ENCODE results near the gene IPO8. TPM values are rescaled to one million over a fixed set of nuclear protein-coding genes. Genes with fewer than 3 reads are reported as not detected.

Gene IPO8
- polyA plus RNA-seq (2014; cell fraction: cytosol; rRNA removed): 28.8 and 29.4 TPM in 2 replicates
- 32.7 and 38.5 TPM in 2 replicates for polyA plus RNA-seq (2014; cell fraction: nucleus; rRNA removed)

DNA sequence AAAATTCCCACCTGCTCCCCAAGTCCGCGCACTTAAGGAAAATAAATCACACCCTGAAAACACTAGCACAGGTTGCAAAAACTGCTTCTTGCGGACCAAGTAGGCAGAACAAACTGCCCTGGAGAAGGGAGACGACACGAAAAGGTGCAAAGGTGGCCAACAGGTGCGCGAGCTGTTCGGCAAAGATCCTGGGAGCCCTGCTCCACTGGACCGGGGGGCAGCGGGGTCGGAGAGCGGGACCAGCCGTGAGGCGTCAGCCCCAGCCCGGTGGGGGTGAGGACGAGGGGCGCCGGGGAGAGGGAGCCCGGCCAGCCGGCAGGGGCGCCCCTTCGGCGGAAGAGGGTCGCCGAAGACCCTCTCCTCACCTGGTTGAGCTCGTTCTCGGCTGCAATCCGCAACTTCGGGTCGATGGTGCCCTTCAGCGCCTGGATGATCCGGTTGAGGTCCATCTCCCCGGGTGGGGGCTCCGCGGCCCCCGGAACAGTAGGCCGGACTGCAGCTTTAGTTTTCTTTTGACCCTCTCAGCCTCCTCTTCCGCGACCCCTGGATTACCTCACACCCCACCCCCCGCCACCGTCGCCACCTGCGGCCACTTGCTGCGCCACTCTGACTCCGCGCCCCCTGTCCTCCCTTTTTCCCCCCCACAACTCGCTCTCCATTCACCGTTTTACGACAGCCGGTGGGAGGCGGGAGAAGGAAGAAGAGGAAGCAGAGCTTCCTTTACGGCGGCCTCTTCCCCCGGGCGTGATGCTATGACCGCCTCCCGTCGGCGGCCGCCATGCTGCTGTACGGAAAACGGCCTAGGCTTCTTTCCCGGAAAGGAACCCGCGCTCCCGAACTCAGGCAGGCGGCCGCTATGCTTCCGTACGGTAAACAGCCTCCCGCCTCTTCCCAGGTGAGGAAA, at the start of gene IPO8:
IPO8 (minus strand) TSS at position 671 of the 904 bp plus-strand sequence; CDS start at position 449, 222 bp downstream.
- peak; percentile 96 for DNase-seq (ENCODE audit: low spot score)

DNA sequence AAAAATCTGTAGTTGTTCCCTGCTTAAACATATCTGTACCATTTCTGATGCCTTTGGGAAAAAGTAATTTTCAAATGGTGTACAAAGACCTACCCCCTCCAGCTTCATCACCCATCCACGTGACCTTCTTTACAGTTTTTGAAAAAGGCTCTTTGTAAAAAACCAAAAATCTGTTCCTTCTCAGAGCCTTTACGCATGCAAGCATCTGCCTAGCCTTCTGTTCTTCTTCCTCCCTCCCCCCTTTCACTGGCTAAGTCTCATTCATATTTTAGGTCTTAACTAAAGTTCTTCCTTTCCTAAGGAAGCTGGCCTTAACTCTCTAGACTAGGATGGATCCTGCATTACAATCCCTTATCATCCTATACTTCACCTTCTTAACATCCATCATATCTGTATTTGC, 48.7 kb upstream of the IPO8 start:
- DNase-seq (ENCODE audit: low spot score): no peak

DNA sequence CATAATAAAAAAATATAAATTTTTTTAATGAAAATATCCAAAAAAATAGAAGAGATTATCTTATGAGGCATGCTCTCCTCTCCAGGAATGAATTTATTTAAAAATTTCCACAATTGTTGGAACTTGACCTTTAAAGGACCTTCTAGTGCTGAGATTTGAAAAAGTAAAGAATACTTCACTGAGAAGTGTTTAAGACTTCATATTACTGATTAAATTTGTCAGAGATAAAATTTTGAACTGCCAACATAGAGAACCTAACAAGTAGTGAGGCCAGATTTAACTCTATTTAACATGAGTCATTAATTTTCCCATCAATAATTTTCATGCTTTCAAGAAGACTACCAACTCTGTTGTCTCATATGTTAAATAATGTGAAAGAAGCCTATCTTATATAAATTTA, 44.6 kb upstream of the IPO8 start:
- no peak for DNase-seq (ENCODE audit: low spot score)

- DNase-seq (ENCODE audit: low spot score): no peak
These were observed 43.4 kb upstream of the IPO8 start for GRCh38 chr12:30739020-30739419.

DNA sequence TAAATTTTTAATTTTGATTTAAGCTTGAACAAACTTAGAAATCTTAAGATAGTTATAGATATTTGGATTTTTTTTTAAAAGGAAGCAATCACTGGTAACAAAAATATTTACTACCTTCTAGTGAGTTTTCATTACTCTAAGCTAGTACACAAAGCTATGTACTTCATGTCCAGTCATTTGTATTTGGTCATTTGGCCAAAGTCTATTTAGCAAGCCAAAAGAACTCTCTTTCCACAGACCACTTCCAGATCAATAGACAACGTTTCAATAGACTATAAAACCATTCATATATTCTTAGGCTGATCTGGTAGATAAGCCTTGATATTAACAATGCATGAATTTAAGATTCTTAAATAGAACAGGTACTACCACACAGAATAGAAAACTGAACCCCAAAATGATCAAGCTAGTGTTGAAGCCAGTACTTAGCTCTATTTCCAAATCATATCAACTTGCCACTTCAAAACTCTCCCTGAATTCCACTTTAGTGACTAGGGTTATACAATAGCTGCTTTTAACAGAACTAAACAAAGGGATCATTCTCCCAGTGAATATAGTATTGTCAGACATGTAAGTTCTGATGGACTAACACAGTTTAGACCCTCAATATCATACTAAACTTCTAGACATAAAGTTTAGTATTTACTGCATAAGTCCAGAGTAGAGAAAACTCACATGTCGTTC, 37.4 kb upstream of the IPO8 start:
- no peak for DNase-seq (ENCODE audit: low spot score)

GRCh38 chr12:30730011-30730410, 34.3 kb upstream of the IPO8 start:
- DNase-seq (ENCODE audit: low spot score): no peak

GRCh38 chr12:30729547-30729946, 33.9 kb upstream of the IPO8 start:
- no peak for DNase-seq (ENCODE audit: low spot score)

GRCh38 chr12:30726647-30727046, 31.0 kb upstream of the IPO8 start:
- DNase-seq (ENCODE audit: low spot score): no peak

DNA sequence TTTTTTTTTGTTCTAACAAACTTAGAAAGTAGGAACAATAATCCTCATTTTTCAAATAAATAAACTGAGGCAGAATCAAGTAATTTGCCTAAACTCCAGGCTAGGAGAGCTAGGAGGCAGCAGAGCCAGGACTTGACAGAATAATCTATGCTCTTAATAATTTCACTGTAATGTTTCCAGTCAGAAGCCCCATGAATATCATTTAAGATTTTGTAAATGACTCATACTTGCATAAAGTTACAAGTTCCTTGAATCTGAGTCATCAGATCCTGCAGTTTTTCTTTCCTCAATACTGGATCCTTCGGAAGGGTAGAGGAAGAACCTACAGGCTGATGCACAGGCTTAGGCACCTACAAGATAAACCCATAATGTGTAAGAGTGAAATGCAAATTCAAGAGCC, 30.1 kb upstream of the IPO8 start:
- DNase-seq (ENCODE audit: low spot score): no peak

DNA sequence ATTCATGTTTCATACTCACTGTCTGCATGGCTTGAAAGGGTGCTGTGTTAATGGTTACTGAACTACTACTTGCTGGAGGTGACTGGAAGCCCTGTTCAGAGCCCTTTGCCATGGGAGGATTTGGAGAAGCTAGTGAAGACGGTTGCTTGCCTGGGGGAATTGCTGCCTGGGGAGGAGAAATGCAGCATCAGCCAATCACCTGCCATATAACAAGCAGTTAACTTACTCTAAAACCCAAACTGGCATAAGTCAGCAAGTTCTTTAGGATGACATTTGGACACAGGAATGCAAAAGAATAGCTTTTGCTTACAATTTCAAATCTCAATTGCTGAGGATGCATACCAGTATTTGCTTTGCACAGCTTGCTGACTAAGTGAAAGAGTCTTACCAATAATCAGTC, 23.4 kb upstream of the IPO8 start:
- no peak for DNase-seq (ENCODE audit: low spot score)

- no peak for DNase-seq (ENCODE audit: low spot score)
These were observed 12.1 kb upstream of the IPO8 start for GRCh38 chr12:30707613-30708342.

- DNase-seq (ENCODE audit: low spot score): no peak
These were observed 10.8 kb upstream of the IPO8 start for GRCh38 chr12:30706476-30706875.

DNA sequence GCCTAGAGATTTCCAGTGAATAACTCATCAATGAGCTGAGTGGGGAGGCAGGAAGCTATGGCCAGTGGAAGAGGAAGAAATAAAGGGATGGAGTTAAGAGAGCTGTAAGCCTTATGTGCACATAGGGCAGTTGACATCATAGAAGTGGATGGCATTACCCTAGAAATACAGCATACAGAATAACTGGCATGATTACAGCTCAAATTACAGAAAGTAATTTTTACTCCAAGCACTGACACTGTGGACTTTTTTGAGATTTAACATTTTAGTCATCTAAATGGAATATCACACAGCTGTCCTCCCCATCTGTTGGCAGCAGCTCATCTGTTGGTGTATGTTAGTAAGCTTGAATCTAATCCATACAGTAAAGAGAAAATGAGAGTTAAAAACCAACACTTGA, 5.4 kb upstream of the IPO8 start:
- no peak for DNase-seq (ENCODE audit: low spot score)

GRCh38 chr12:30700216-30700900, 4.7 kb upstream of the IPO8 start:
- no peak for DNase-seq (ENCODE audit: low spot score)

GRCh38 chr12:30698346-30698745, 2.7 kb upstream of the IPO8 start:
- no peak for DNase-seq (ENCODE audit: low spot score)

GRCh38 chr12:30696943-30697342, 1.3 kb upstream of the IPO8 start:
- no peak for DNase-seq (ENCODE audit: low spot score)

DNA sequence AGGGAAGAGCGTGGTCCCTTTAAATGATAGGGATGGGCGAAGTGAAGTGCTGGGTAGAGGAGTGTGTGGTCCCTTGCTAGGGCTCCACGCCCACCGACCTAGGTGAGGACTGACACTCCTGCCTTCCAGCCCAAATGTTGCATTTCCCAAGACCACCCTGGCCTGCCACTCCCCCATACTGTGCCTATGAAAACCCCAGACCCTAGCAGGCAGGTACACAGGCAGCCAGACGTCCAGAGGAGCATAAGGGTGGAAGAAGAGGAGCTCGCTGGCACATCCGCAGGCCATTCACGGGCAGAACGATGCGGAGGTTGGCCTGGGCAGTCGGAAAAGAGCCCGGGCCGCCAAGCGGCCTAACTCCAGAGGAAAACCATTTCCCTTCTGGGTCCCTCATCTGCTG, 817 bp upstream of the IPO8 start:
- DNase-seq (ENCODE audit: low spot score): peak; percentile 16

DNA sequence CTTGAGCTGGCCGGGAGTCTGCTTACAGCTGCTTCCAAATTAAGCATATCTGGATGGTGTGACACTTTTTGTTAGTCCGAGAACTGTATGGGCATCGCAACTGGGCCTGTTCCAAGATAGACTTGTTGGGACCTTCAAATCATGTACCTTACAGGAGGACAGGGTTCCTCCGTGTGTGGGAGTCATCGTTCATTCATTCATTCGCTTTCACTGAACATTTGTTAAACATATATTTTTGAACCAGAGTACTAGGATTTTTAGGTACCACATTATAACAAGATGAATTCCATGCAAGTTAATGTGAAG, 387 bp upstream of the IPO8 start:
- DNase-seq (ENCODE audit: low spot score): no peak

- peak; percentile 48 for DNase-seq (ENCODE audit: low spot score)
These were observed 1.1 kb downstream of the IPO8 start for GRCh38 chr12:30694412-30695198.

DNA sequence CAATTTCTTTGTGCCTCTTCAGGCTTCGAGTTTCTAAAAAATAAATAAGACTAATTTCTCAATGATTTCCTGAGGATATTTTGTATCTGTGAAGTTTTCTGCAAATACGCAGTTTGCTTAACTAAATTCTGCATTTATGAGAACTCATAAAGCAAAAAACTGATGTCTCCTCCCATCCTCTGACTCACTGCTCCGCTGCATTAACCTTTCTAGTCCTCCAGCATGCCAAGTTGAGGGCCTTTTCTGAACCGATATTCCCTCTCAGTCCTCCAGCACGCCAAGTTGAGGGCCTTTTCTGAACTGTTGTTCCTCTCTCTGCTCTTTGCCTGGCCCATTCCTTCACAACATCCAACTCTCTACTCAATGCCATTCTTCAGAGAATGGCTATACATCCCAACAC, 3.2 kb downstream of the IPO8 start:
- DNase-seq (ENCODE audit: low spot score): no peak

All from SK-N-DZ (cell line).